SK-N-MC (cell line): ENCODE data around the gene PPP1R3G.

ENCODE experiments used
- DNase-seq: peaks from one replicate; pipeline ENCODE4 v3.0.0-alpha.2; 2011; ENCODE audit warnings: low read depth, low spot score
- H3K27ac ChIP-seq: fragments of 200-600 bp; sonication (generic); 2 replicates; pipeline ENCODE4 v1.5.1; 2016; ENCODE audit warnings: mixed run types
- H3K36me3 ChIP-seq: fragments of 200-600 bp; sonication (generic); 2 replicates; pipeline ENCODE4 v1.6.1; 2017; ENCODE audit warnings: antibody characterized with exemption, low read length, mixed read lengths; ENCODE audit not compliant: insufficient read depth
- H3K4me3 ChIP-seq: fragments of 200-600 bp; sonication (generic); 2 replicates; pipeline ENCODE4 v1.5.1; 2016
- H3K9ac ChIP-seq: fragments of 200-600 bp; sonication (generic); 2 replicates; pipeline ENCODE4 v1.8.0; 2017; ENCODE audit warnings: mixed run types, mixed read lengths; ENCODE audit not compliant: insufficient read length
- H3K9me3 ChIP-seq: fragments of 200-600 bp; sonication (generic); 2 replicates; pipeline ENCODE4 v1.6.1; 2017; ENCODE audit warnings: low read depth, mild to moderate bottlenecking, antibody characterized with exemption, low read length, moderate library complexity, mixed read lengths
- EZH2 ChIP-seq: fragments of 200-600 bp; sonication (generic); IDR thresholded peaks from one replicate; pipeline ENCODE4 v1.6.1; 2017; ENCODE audit warnings: antibody characterized with exemption
- FOXP2 ChIP-seq: optimal IDR thresholded peaks from 2 replicates; pipeline ENCODE3; 2011; ENCODE audit warnings: mild to moderate bottlenecking, moderate library complexity; ENCODE audit not compliant: insufficient read depth; ENCODE audit errors: extremely low read length, control extremely low read depth
- POLR2AphosphoS5 ChIP-seq: IDR thresholded peaks from 2 replicates; pipeline ENCODE4 v1.6.1; 2012; ENCODE audit warnings: mild to moderate bottlenecking, low read depth, low read length, borderline replicate concordance

The PPP1R3G gene

GRCh38 chr6:5108068-5108467 lies 22.9 kb downstream of the PPP1R3G start:
- Histone ChIP-seq H3K36me3 (no peaks in the 10 kb centered on the region), H3K9me3 (no peaks in the 10 kb centered on the region), H3K9ac (no peak overlapping the region), H3K4me3 (no peak overlapping the region), H3K27ac (no peak overlapping the region)
- DNase-seq, result no peak
- TF ChIP-seq EZH2 (no peak), POLR2AphosphoS5 (no peak), FOXP2 (no peak)

DNA sequence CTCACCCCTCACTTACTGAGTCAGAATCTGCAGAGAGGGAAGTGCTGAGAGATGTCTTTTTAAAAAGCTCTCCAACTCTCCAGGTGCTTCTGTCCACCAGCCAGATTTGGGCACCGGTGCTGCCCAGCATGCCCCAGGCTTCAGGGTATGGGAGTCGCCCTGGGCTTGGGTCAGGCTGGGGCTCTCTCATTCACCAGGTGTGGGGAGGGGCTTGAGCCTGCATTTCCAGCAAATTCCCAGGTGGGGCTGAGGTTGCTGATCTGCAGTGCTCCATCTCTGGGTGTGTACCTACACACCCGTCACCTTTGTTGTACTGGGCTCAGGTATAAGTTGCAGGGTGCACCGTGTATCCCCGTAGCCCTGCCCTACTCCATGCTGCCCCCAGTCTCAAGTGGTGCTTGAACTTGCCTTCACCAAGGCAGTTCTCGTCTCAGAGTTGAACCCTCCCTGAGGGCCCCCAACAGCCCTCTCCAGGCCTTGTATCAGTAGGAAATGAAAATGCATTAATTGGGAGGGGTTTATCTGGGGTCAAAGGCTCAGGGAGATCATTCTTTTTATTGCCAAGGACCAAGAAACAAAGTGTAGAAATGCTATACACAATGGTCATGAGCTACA lies 23.5 kb downstream of the PPP1R3G start:
- Histone ChIP-seq H3K9ac (no peak overlapping the region), H3K9me3 (no peaks in the 10 kb centered on the region), H3K4me3 (no peak overlapping the region), H3K27ac (no peak overlapping the region), H3K36me3 (no peaks in the 10 kb centered on the region)
- TF ChIP-seq POLR2AphosphoS5, result no peak
- TF ChIP-seq EZH2, result no peak
- TF ChIP-seq FOXP2, result no peak
- DNase-seq, result no peak

GRCh38 chr6:5109436-5109835 lies 24.3 kb downstream of the PPP1R3G start:
- no peaks in the 10 kb centered on the region for H3K9me3 ChIP-seq
- TF ChIP-seq FOXP2 (no peak), POLR2AphosphoS5 (no peak)

DNA sequence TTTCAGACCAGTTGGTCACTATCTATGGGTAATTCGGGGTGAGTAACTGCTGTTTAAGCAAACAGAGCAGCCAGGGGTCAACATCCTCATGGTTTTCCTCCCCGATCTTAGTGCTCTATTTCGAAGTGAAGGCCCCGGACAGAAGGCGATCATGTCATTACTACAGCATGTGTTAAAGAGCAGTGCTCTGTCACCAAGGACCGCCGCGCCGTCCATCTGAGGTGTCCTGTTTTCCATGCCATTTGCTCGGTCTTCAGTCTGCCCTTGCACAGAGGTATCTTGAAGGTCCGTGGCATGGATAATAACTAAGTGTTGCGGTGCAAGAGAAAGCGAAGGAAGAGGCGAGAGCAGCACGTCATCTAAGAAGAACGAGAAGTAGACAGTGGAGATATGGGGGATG lies 25.1 kb downstream of the PPP1R3G start:
- TF ChIP-seq EZH2 (no peak), FOXP2 (no peak), POLR2AphosphoS5 (no peak)
- H3K27ac ChIP-seq, result no peak overlapping the region
- no peak for DNase-seq
- no peaks in the 10 kb centered on the region for H3K36me3 ChIP-seq
- no peaks in the 10 kb centered on the region for H3K9me3 ChIP-seq
- no peak overlapping the region for H3K9ac ChIP-seq
- H3K4me3 ChIP-seq, result no peak overlapping the region

More at GRCh38 chr6:5109436-5109835, 24.3 kb downstream of the PPP1R3G start:
- Histone ChIP-seq H3K36me3 (no peaks in the 10 kb centered on the region), H3K9ac (no peak overlapping the region), H3K4me3 (no peak overlapping the region), H3K27ac (no peak overlapping the region)
- no peak for DNase-seq

GRCh38 chr6:5111626-5112025 lies 26.5 kb downstream of the PPP1R3G start:
- H3K27ac ChIP-seq, result no peak overlapping the region
- DNase-seq, result no peak
- H3K4me3 ChIP-seq, result no peak overlapping the region
- no peaks in the 10 kb centered on the region for H3K9me3 ChIP-seq
- TF ChIP-seq EZH2 (no peak), POLR2AphosphoS5 (no peak), FOXP2 (no peak)
- no peak overlapping the region for H3K9ac ChIP-seq
- no peaks in the 10 kb centered on the region for H3K36me3 ChIP-seq

DNA sequence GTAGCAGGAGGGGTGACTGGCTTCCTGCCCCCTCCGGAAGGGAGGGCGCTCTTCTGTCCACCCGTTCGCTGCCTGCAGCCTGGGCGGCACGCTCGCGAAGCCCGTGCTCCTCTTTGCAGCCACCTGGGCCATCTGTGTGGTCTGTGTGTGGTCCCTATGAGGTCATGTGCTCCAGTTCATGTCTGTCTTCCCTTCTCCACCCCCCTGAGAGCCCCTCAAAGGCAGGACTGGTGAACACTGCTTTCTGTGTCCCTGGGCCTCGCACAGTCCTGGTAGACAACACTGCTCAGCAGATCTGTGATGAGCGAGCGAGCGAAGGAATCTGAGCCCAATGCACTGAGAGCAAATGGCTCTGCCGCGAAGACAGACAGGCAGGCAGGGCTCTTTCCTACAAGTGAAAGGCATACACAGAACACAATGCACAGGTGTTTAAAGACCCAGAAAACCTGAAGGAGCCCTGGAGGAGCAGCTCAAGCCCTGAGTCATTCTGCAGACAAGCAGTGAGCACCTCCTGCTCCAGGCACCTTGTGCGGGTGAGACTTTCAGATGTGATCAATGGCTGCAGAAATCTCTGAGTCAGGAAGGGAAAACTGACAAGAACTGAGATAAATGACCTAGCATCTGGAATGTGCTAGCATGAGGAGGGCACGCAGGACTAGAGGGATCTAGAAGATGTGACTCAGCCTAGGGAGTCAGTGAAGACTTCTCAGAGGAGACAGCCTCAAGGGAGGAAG lies 27.1 kb downstream of the PPP1R3G start:
- no peak for DNase-seq
- no peak overlapping the region for H3K4me3 ChIP-seq
- no peaks in the 10 kb centered on the region for H3K36me3 ChIP-seq
- TF ChIP-seq EZH2, result no peak
- TF ChIP-seq FOXP2, result no peak
- no peak for TF ChIP-seq POLR2AphosphoS5
- no peaks in the 10 kb centered on the region for H3K9me3 ChIP-seq
- H3K27ac ChIP-seq, result no peak overlapping the region
- H3K9ac ChIP-seq, result no peak overlapping the region

- Histone ChIP-seq H3K4me3 (no peak overlapping the region), H3K36me3 (no peaks in the 10 kb centered on the region), H3K9ac (no peak overlapping the region), H3K9me3 (no peaks in the 10 kb centered on the region), H3K27ac (no peak overlapping the region)
- DNase-seq, result no peak
- TF ChIP-seq POLR2AphosphoS5 (no peak), EZH2 (no peak), FOXP2 (no peak)
Measured at GRCh38 chr6:5113096-5113495, 28.0 kb downstream of the PPP1R3G start.

GRCh38 chr6:5115168-5115567 lies 30.0 kb downstream of the PPP1R3G start:
- no peak overlapping the region for H3K4me3 ChIP-seq
- H3K36me3 ChIP-seq, result no peaks in the 10 kb centered on the region
- TF ChIP-seq FOXP2 (no peak), EZH2 (no peak), POLR2AphosphoS5 (no peak)
- H3K27ac ChIP-seq, result no peak overlapping the region
- no peaks in the 10 kb centered on the region for H3K9me3 ChIP-seq
- no peak overlapping the region for H3K9ac ChIP-seq
- DNase-seq, result no peak
